GM18858 (cell line): ENCODE results near the gene AOPEP.
"Not testable (repeated sequence)": the region's sequence is repeated elsewhere in the genome, so short reads cannot be mapped to it uniquely, and the experiment has no call there.

Experiments
- ATAC-seq: cut with Tn5 transposase; IDR thresholded peaks from one replicate; pipeline ENCODE4 v1.9.1; 2021; ENCODE audit not compliant: unreplicated experiment

AOPEP gene

GRCh38 chr9:94843134-94843533, 116.6 kb downstream of the AOPEP start:
- ATAC-seq = no peak

- no peak for ATAC-seq
Observed at GRCh38 chr9:94846739-94847138, 120.2 kb downstream of the AOPEP start.

- no peak for ATAC-seq
Observed at GRCh38 chr9:94847486-94847885, 121.0 kb downstream of the AOPEP start.

GRCh38 chr9:94848791-94849190, 122.3 kb downstream of the AOPEP start:
- ATAC-seq = not testable (repeated sequence)

GRCh38 chr9:94850540-94851434, 124.3 kb downstream of the AOPEP start:
- ATAC-seq = no peak

GRCh38 chr9:94851467-94851866, 125.0 kb downstream of the AOPEP start:
- ATAC-seq = no peak

- ATAC-seq = no peak
Observed at GRCh38 chr9:94851892-94852291, 125.4 kb downstream of the AOPEP start.

GRCh38 chr9:94852373-94852772, 125.9 kb downstream of the AOPEP start:
- no peak for ATAC-seq

GRCh38 chr9:94853887-94854286, 127.4 kb downstream of the AOPEP start:
- ATAC-seq = no peak

GRCh38 chr9:94855903-94856302, 129.4 kb downstream of the AOPEP start:
- ATAC-seq = no peak

GRCh38 chr9:94857791-94858190, 131.3 kb downstream of the AOPEP start:
- ATAC-seq = no peak

GRCh38 chr9:94859226-94859625, 132.7 kb downstream of the AOPEP start:
- no peak for ATAC-seq

GRCh38 chr9:94859891-94860290, 133.4 kb downstream of the AOPEP start:
- ATAC-seq = no peak

- ATAC-seq = peak; percentile 86
Observed at GRCh38 chr9:94860678-94861588, 134.4 kb downstream of the AOPEP start.

- no peak for ATAC-seq
Observed at GRCh38 chr9:94861589-94862272, 135.2 kb downstream of the AOPEP start.

GRCh38 chr9:94864196-94864595, 137.7 kb downstream of the AOPEP start:
- no peak for ATAC-seq

GRCh38 chr9:94864862-94865509, 138.5 kb downstream of the AOPEP start:
- ATAC-seq = no peak

- no peak for ATAC-seq
Observed at GRCh38 chr9:94865582-94866452, 139.3 kb downstream of the AOPEP start.

- no peak for ATAC-seq
Observed at GRCh38 chr9:94866770-94867169, 140.3 kb downstream of the AOPEP start.
